ENCODE data around the gene SRP68.

DNA sequence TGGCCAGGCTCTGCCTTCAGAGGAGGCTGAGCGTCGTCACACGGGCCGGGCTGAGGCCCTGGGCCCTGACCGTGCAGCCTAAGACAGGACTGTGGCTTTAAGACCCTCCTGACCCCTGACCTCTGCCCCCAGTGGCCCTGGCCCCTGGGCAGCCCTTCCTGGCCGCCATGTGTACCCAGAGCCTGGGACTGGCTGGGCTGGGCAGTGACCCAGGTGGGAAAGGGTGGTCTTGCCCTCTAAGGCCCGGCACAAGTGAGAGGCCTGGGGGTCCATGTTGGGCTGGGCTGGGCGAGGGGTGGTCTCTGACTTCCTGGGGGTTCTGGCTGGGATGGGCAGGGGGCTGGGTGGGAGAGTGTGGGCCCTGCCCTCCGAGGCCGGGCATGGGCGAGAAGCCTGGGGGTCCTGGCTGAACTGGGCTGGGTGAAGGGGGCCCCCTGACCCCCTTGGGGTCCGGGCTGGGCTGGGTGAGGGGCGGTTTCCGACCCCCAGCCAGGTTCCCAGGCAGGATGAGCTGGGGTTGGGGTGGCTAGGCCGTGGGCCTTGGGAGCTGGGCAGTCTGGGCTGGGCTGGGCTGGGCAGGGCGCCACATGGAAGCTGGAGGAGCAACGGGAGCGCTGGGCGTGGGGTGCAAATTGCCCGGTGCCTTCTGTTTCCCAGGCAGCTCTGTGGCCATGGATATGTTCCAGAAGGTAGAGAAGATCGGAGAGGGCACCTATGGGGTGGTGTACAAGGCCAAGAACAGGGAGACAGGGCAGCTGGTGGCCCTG is 71.4 kb downstream of the SRP68 start, which contains the start of gene CDK3:
- TF ChIP-seq CTCF (IDR thresholded peaks at IDR 0.05): no peak
- TF ChIP-seq EP300 (IDR thresholded peaks at IDR 0.05): no peak
- no peak for TF ChIP-seq POLR2A (IDR thresholded peaks at IDR 0.05)
- TF ChIP-seq POLR2AphosphoS5 (IDR thresholded peaks at IDR 0.05): no peak

Data from suprapubic skin (tissue), 4 donors.